GM10266 (cell line): ENCODE results near the gene COLEC12.

Source experiments
- DNase-seq: peaks from one replicate; pipeline ENCODE4 v3.0.0; 2012; ENCODE audit errors: extremely low spot score
- CTCF ChIP-seq: IDR thresholded peaks from 2 replicates; pipeline ENCODE4 v1.5.1; 2012; ENCODE audit warnings: mild to moderate bottlenecking, low read depth; ENCODE audit not compliant: control insufficient read depth, insufficient read depth; ENCODE audit errors: missing control alignments

COLEC12 gene

GRCh38 chr18:434410-434809 is 66.1 kb downstream of the COLEC12 start:
- no peak for TF ChIP-seq CTCF
- no peak for DNase-seq

DNA sequence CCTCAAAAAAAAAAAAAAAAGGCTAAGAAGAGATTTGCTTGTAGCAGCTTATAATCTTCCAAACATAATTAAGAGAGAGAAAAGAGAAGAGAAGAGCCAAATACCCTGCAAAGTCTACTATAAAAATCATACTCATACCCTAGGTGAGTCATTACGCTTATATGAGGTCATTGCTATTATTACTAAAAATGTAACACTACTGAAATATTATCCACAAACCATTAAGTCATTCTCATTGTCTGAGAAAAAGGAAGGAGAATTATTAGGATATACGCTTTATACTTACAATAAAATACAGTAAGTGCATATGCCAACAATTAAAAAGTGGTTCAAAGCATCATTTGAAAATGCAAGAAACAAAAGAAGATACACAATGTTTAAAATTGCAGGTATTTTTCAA is 66.5 kb downstream of the COLEC12 start:
- TF ChIP-seq CTCF: no peak
- no peak for DNase-seq

DNA sequence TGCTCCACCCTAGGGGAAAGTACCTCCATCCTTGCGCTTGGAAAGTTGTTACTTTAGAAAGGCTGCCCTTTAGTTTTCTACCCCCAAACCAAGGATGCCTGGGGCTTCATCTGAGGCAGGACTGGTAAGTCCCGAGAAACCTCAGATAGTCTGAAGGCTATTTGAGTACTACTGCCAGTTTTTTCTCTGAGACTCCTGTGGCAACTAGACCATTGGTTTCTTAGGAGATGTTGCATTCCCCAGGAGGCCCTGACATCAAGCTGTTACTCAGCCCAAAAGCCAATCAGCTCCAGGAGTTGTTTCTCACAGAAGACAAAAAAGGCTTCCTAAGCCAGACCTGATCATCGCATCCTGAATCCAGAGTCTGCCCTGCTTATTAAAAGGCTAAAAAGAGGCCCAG is 67.2 kb downstream of the COLEC12 start:
- TF ChIP-seq CTCF: no peak
- no peak for DNase-seq

- TF ChIP-seq CTCF: no peak
- no peak for DNase-seq
These were observed 67.7 kb downstream of the COLEC12 start for GRCh38 chr18:432791-433190.

GRCh38 chr18:429030-429429 is 71.5 kb downstream of the COLEC12 start:
- DNase-seq: no peak
- TF ChIP-seq CTCF: no peak

DNA sequence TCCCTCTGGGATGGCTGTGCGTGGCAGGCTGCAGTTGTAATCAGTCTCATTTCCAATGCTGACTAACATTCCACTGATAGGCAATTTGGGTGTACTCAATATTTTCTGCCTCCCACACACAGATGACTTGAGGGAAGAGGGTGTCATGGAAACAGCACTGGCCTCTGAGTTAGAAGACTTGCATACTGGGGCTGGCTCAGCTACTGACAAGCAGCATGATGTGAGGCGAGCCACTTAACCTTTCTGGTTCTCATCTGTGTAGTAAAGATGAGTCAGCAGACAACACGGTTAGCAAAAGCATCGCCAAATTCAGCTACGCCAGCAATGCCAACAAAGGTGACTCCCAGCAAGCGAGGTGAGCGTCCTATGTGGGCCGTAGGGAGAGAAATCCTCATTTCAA is 73.5 kb downstream of the COLEC12 start:
- no peak for TF ChIP-seq CTCF
- DNase-seq: no peak

DNA sequence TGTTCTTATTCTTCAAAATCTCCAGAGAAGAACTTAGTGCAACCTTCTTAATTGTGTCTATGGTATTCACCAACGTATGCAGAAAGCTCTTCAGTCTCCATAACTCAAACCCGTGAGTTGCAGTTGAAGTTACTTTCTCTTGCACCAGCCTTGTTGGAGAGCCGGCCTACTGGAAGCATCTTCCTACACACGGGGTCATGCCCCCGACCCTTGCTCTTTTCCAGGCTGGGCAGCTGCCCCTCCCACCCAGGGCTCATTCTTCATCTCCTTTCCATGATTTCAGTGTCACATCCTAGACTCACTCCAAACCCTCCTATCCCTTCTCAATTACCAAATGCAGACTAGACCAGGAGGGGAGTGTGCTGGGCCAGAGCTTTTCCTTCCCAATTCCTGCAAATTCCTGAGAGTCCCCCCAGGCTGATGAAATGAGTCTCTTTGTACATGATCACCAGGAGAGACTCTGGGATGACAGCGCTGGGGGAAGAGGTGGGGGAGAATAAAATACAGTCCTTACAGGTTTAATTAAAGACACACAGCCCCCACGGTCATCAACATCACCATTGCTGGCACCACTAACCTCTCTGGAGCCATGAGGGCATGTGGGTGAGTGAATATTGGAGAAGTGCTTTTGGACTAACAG is 75.3 kb downstream of the COLEC12 start:
- no peak for DNase-seq

More for the DNA sequence above, 75.3 kb downstream of the COLEC12 start:
- TF ChIP-seq CTCF: no peak
